HepG2 (cell line): ENCODE results near the gene ZNF121. TPM values are rescaled to one million over a fixed set of nuclear protein-coding genes. Genes with fewer than 3 reads are reported as not detected.

Experiments used
- ATAC-seq: fragments of 200-7000 bp; cut with Tn5 transposase; 3 replicates; pipeline ENCODE4 v1.9.1; 2020; ENCODE audit warnings: mild to moderate bottlenecking, moderate library complexity
- BruUV-seq: library from RNA; stranded (reverse); fragments of 400-500 nt; replicated peaks from 2 replicates; lab custom pipeline; 2021; lab: Mats Ljungman, UMichigan
- CTCF ChIA-PET: fragments of 300-600 bp; formaldehyde crosslinking; extraction: SDS; loops from one replicate; lab custom pipeline; 2021; ENCODE audit warnings: low total read pairs, inconsistent platforms, low intra/inter-chr PET ratio; lab: Yijun Ruan, JAX
- POLR2A ChIA-PET: fragments of 350-600 bp; sonication (Branson Sonifier 250); formaldehyde crosslinking; loops from one replicate; lab custom pipeline; 2020; ENCODE audit warnings: antibody characterized with exemption, inconsistent platforms; lab: Yijun Ruan, JAX
- DNase-seq: peaks from one replicate; pipeline ENCODE4 v3.0.0-alpha.2; 2015; ENCODE audit warnings: low spot score
- FAIRE-seq: peaks from 3 replicates; lab custom pipeline; 2011; peaks lifted over from hg19 to GRCh38; lab: Jason Lieb, UNC
- H2AFZ ChIP-seq: one replicate; pipeline ENCODE4 v1.6.1; 2011; ENCODE audit warnings: low read length, inconsistent platforms
- H3K27ac ChIP-seq: fragments of 300-600 bp; 3 replicates; pipeline ENCODE4 v1.8.0; 2011; ENCODE audit warnings: mixed run types, mild to moderate bottlenecking, mixed read lengths, low read length, inconsistent platforms; ENCODE audit not compliant: insufficient read depth; ENCODE audit errors: extremely low read length
- H3K27me3 ChIP-seq, 2 experiments: fragments of 200-600 bp in 1 of 2; 2 replicates in 1 of 2; 3 replicates in 1 of 2; pipeline versions ENCODE4 v1.6.0 to v1.8.0; 2011; ENCODE audit warnings: low read length in 2 of 2, mild to moderate bottlenecking in 2 of 2, moderate library complexity in 2 of 2, inconsistent platforms in 1 of 2; ENCODE audit not compliant: insufficient read depth in 2 of 2, control insufficient read depth in 1 of 2
- H3K36me3 ChIP-seq, 2 experiments: fragments of 200-600 bp in 1 of 2; replicated peaks in 1 of 2; 2 replicates in 1 of 2; 3 replicates in 1 of 2; pipeline versions ENCODE4 v1.5.1 to v1.8.0; 2011; ENCODE audit warnings: low read length in 2 of 2, inconsistent platforms in 1 of 2; ENCODE audit not compliant: insufficient read depth in 2 of 2, control insufficient read depth in 1 of 2
- H3K4me1 ChIP-seq: 2 replicates; pipeline ENCODE4 v1.5.1; 2012; ENCODE audit warnings: low read length, inconsistent platforms; ENCODE audit not compliant: insufficient read depth
- H3K4me2 ChIP-seq: 2 replicates; pipeline ENCODE4 v1.6.0; 2011; ENCODE audit warnings: low read depth, low read length, inconsistent platforms
- H3K4me3 ChIP-seq, 3 experiments: fragments of 200-600 bp in 1 of 3; sonication (generic), shearing (Covaris generic) in 1 of 3; replicated peaks in 1 of 3; 2 replicates each; pipeline ENCODE4 v1.5.1; 2011 to 2016; ENCODE audit warnings: low read length in 3 of 3, inconsistent platforms in 2 of 3, low read depth in 2 of 3, mild to moderate bottlenecking in 2 of 3, control low read depth in 1 of 3, mixed read lengths in 1 of 3; ENCODE audit not compliant: insufficient read depth in 1 of 3
- H3K79me2 ChIP-seq: one replicate; pipeline ENCODE4 v1.6.1; 2011; ENCODE audit warnings: low read length, inconsistent platforms; ENCODE audit not compliant: insufficient read depth
- H3K9ac ChIP-seq: 2 replicates; pipeline ENCODE4 v1.6.0; 2011; ENCODE audit warnings: mild to moderate bottlenecking, low read depth, low read length, inconsistent platforms; ENCODE audit not compliant: insufficient read depth
- H3K9me3 ChIP-seq: 2 replicates; pipeline ENCODE4 v1.5.1; 2012; ENCODE audit warnings: mild to moderate bottlenecking, low read length
- H4K20me1 ChIP-seq: 2 replicates; pipeline ENCODE4 v1.6.0; 2011; ENCODE audit warnings: inconsistent platforms, mild to moderate bottlenecking, low read length, moderate library complexity; ENCODE audit not compliant: insufficient read depth
- CCAR2 ChIP-seq: fragments of 200-400 bp; formaldehyde crosslinking; optimal IDR thresholded peaks from 2 replicates; pipeline ENCODE3; 2018; ENCODE audit warnings: low read depth, mild to moderate bottlenecking, low read length, moderate library complexity
- KLF15 ChIP-seq: sonication (generic); formaldehyde crosslinking; IDR thresholded peaks from 2 replicates; pipeline ENCODE4 v1.8.1; 2023; ENCODE audit warnings: borderline replicate concordance, mild to moderate bottlenecking, inconsistent platforms, missing genetic modification reagents, mixed read lengths
- MED1 ChIP-seq: sonication (generic); formaldehyde crosslinking; IDR thresholded peaks from 2 replicates; pipeline ENCODE4 v1.4.0; 2020; ENCODE audit warnings: missing genetic modification reagents
- PHF21A ChIP-seq: sonication (generic); formaldehyde crosslinking; IDR thresholded peaks from 2 replicates; pipeline ENCODE4 v1.5.0; 2020; ENCODE audit warnings: mild to moderate bottlenecking, missing genetic modification reagents
- ZBTB39 ChIP-seq: sonication (generic); formaldehyde crosslinking; IDR thresholded peaks from 2 replicates; pipeline ENCODE4 v1.5.0; 2020; ENCODE audit warnings: missing genetic modification reagents
- ZFX ChIP-seq: sonication (generic); formaldehyde crosslinking; IDR thresholded peaks from 2 replicates; pipeline ENCODE4 v1.4.0; 2020; ENCODE audit warnings: mild to moderate bottlenecking, low read depth, missing genetic modification reagents, moderate library complexity
- ZNF136 ChIP-seq: sonication (generic); formaldehyde crosslinking; IDR thresholded peaks from 2 replicates; pipeline ENCODE4 v1.8.1; 2022; ENCODE audit warnings: low read depth, mild to moderate bottlenecking, moderate library complexity, missing genetic modification reagents
- ZNF232 ChIP-seq: sonication (generic); formaldehyde crosslinking; IDR thresholded peaks from 2 replicates; pipeline ENCODE4 v1.4.0; 2020; ENCODE audit warnings: missing genetic modification reagents, borderline replicate concordance
- ZNF512B ChIP-seq: sonication (generic); formaldehyde crosslinking; IDR thresholded peaks from 2 replicates; pipeline ENCODE4 v1.5.1; 2020; ENCODE audit warnings: missing genetic modification reagents, mild to moderate bottlenecking, borderline replicate concordance
- ZNF614 ChIP-seq: IDR thresholded peaks from 2 replicates; pipeline ENCODE4 v1.6.1; 2018; ENCODE audit warnings: missing biosample characterization, missing genetic modification reagents, inconsistent platforms, borderline replicate concordance
- ZNF766 ChIP-seq: sonication (generic); formaldehyde crosslinking; IDR thresholded peaks from 2 replicates; pipeline ENCODE4 v1.5.0; 2020; ENCODE audit warnings: missing genetic modification reagents, borderline replicate concordance
- WGBS: methylation state at CpG from one replicate; pipeline ENCODE4 v1.1.6; 2017; ENCODE audit warnings: low lambda C conversion rate; 5-methylcytosine and 5-hydroxymethylcytosine counted together
- in situ Hi-C: cut with HindIII; loops from 2 replicates; pipeline ENCODE4 v1.10.0; 2017; ENCODE audit warnings: low pct_unique_long_range_greater_than_20kb; ENCODE audit not compliant: extremely low pct_ligation_motif_present
- intact Hi-C: fragments of 100-400 bp; cut with micrococcal nuclease; formaldehyde crosslinking; loops from one replicate; pipeline ENCODE4 v1.10.0; 2022; ENCODE audit not compliant: unreplicated experiment
- polyA plus RNA-seq, 8 experiments: library from polyadenylated mRNA; depleted of rRNA in 3 of 8; stranded (reverse) in 7 of 8; unstranded in 1 of 8; fragments of >200 nt; fragmentation: Illumina TruSeq in 4 of 8; extraction: Trizol in 4 of 8; gene quantifications; 2 replicates each; pipeline versions ENCODE4 v1.2.1 to v1.2.3, GENCODE V29; 2011 to 2016; ENCODE audit warnings: low read depth in 4 of 8, missing spikeins in 1 of 8, mixed read lengths in 1 of 8; ENCODE audit not compliant: insufficient read depth in 1 of 8
- total RNA-seq, 5 experiments: library from RNA; depleted of rRNA; stranded (reverse); fragments of >200 nt; fragmentation: Illumina TruSeq; extraction: Trizol; gene quantifications; 2 replicates each; pipeline ENCODE4 v1.2.3, GENCODE V29; 2016; ENCODE audit warnings: low read depth in 1 of 5

ZNF121 gene
- total and polyA plus RNA-seq, 2 of the 13 experiments (the other 11 are each of a cell fraction or from before 2014, with no cell fraction given) = 7.8 to 56.3 TPM

- 92% methylated on average over 2 of the region's 2 CpGs for WGBS
- FAIRE-seq (no peak), DNase-seq (no peak), ATAC-seq (no peak)
- H3K4me1 ChIP-seq = peaks cover 25% of the 10 kb centered on the region
- H3K4me2 ChIP-seq = peak overlapping the region; percentile 61
- peak overlapping the region in 1 of 3 experiments; percentile 87; a peak in 1 of 6 replicates for H3K4me3 ChIP-seq
- BruUV-seq = no TSS peak
- no peak for TF ChIP-seq ZNF614 (CRISPR knock-in tag)
- no peak for TF ChIP-seq ZFX (CRISPR knock-in tag)
- no peak for TF ChIP-seq ZBTB39 (CRISPR knock-in tag)
- no peak for TF ChIP-seq MED1 (CRISPR knock-in tag)
- no peak for TF ChIP-seq KLF15 (CRISPR knock-in tag)
- TF ChIP-seq ZNF232 = no peak
- no peak for TF ChIP-seq ZNF766
- TF ChIP-seq ZNF512B (CRISPR knock-in tag) = no peak
- TF ChIP-seq CCAR2 = no peak
- TF ChIP-seq PHF21A (CRISPR knock-in tag) = no peak
- no peak for TF ChIP-seq ZNF136 (CRISPR knock-in tag)
- TF ChIP-seq, all 625 proteins: peak for 0
- Histone ChIP-seq H3K27me3 (no peaks in the 10 kb centered on the region; a peak in 1 of 5 replicates), H3K9ac (no peak overlapping the region), H3K79me2 (peaks cover 20% of the 10 kb centered on the region), H3K9me3 (no peaks in the 10 kb centered on the region), H2AFZ (no peak overlapping the region), H4K20me1 (no peaks in the 10 kb centered on the region), H3K36me3 (peaks cover 4 to 15% of the 10 kb centered on the region in 2 experiments), H3K27ac (no peak overlapping the region)
- ChIA-PET POLR2A (no interaction called here), CTCF (no interaction called here)
- intact Hi-C loops = no loop called here
- in situ Hi-C loops = no loop called here
Measured at GRCh38 chr19:9622531-9622930, 38.2 kb upstream of the ZNF121 start.
